ENCODE data around the gene GUCA2B. TPM values are rescaled to one million over a fixed set of nuclear protein-coding genes. Genes with fewer than 3 reads are reported as not detected.

Gene GUCA2B
- total and polyA plus RNA-seq, 12 donors: not detected

GRCh38 chr1:42114229-42114628 is 39.0 kb upstream of the GUCA2B start:
- TF ChIP-seq POLR2A (IDR thresholded peaks at IDR 0.05): no peak
- TF ChIP-seq, protein P1, sequence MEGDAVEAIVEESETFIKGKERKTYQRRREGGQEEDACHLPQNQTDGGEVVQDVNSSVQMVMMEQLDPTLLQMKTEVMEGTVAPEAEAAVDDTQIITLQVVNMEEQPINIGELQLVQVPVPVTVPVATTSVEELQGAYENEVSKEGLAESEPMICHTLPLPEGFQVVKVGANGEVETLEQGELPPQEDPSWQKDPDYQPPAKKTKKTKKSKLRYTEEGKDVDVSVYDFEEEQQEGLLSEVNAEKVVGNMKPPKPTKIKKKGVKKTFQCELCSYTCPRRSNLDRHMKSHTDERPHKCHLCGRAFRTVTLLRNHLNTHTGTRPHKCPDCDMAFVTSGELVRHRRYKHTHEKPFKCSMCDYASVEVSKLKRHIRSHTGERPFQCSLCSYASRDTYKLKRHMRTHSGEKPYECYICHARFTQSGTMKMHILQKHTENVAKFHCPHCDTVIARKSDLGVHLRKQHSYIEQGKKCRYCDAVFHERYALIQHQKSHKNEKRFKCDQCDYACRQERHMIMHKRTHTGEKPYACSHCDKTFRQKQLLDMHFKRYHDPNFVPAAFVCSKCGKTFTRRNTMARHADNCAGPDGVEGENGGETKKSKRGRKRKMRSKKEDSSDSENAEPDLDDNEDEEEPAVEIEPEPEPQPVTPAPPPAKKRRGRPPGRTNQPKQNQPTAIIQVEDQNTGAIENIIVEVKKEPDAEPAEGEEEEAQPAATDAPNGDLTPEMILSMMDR (IDR thresholded peaks at IDR 0.05): no peak
- Histone ChIP-seq H3K36me3 (replicated peaks in 1 of 2) (no peaks in the 10 kb centered on the region), H3K9me3 (replicated peaks in 1 of 3) (no peaks in the 10 kb centered on the region), H3K4me1 (replicated peaks in 1 of 2) (no peaks in the 10 kb centered on the region), H3K4me3 (no peak overlapping the region), H3K27ac (no peak overlapping the region), H3K27me3 (no peaks in the 10 kb centered on the region)
- intact Hi-C loops (cut with DNase I): no loop called here
- 76 to 96% (median 87%) methylated on average over 5 of the region's 5 CpGs for WGBS, 4 donors
- DNase-seq: no peak

DNA sequence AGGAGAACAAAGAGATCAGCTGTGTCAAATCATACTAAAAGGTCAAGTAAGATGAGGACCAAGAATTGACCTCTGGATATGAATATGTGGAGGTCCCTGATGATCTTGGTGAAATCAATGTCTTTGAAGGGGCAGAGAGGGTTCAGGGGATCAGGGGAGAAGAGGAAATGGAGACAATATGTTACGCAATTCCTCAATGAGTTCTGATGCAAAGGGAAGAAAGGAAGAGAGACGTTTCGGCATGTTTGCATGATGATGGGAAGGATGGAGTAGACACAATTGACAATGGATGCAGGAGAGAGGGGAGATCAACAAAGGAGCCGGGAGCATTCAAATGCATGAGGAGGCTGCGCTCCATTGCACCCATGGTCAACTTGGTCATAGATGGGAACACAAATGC is 36.0 kb upstream of the GUCA2B start:
- WGBS, 4 donors: 76 to 89% (median 85%) methylated on average over 5 of the region's 5 CpGs
- no peaks in the 10 kb centered on the region for H3K9me3 ChIP-seq (replicated peaks in 1 of 3)
- TF ChIP-seq POLR2A (IDR thresholded peaks at IDR 0.05): no peak
- H3K4me3 ChIP-seq: no peak overlapping the region
- no peaks in the 10 kb centered on the region for H3K4me1 ChIP-seq (replicated peaks in 1 of 2)
- intact Hi-C loops (cut with DNase I): no loop called here
- no peak overlapping the region for H3K27ac ChIP-seq
- DNase-seq: no peak
- no peaks in the 10 kb centered on the region for H3K36me3 ChIP-seq (replicated peaks in 1 of 2)
- H3K27me3 ChIP-seq: no peaks in the 10 kb centered on the region

- no peak for DNase-seq
- WGBS, 4 donors: 71 to 91% (median 82%) methylated on average over 1 of the region's 1 CpG
- H3K27me3 ChIP-seq: no peaks in the 10 kb centered on the region
- intact Hi-C loops (cut with DNase I): no loop called here
- no peaks in the 10 kb centered on the region for H3K36me3 ChIP-seq (replicated peaks in 1 of 2)
- TF ChIP-seq, protein P1 (IDR thresholded peaks at IDR 0.05): no peak
- TF ChIP-seq POLR2A (IDR thresholded peaks at IDR 0.05): no peak
- no peak overlapping the region for H3K4me3 ChIP-seq
- no peak overlapping the region for H3K27ac ChIP-seq
- H3K9me3 ChIP-seq (replicated peaks in 1 of 3): peaks cover 0 to 2% (median 0%) of the 10 kb centered on the region in 3 donors
- H3K4me1 ChIP-seq (replicated peaks in 1 of 2): no peaks in the 10 kb centered on the region
These were observed 35.1 kb upstream of the GUCA2B start for GRCh38 chr1:42118125-42118524.

DNA sequence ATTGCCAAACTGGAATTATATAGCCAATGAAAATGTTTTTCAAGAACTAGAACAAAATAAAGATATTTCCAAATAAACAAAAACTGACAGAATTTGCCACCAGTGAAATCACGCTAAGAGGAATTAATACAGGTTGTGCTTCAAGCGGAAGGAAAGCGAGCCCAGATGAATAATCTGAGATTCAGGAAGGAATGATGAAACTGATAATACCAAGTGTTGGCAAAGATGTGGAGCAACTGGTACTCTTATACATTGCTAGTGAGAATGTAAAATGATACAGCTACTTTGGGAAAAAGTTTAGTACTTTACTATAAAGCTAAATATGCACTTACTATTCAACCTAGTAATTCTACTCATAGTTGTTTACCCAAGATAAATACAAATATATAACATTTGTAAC is 30.8 kb upstream of the GUCA2B start:
- TF ChIP-seq, protein P1 (IDR thresholded peaks at IDR 0.05): no peak
- no peak for TF ChIP-seq POLR2A (IDR thresholded peaks at IDR 0.05)
- no peaks in the 10 kb centered on the region for H3K4me1 ChIP-seq (replicated peaks in 1 of 2)
- intact Hi-C loops (cut with DNase I): no loop called here
- H3K27me3 ChIP-seq: no peaks in the 10 kb centered on the region
- no peak overlapping the region for H3K4me3 ChIP-seq
- 91 to 98% (median 95%) methylated on average over 3 of the region's 3 CpGs for WGBS, 4 donors
- H3K36me3 ChIP-seq (replicated peaks in 1 of 2): no peaks in the 10 kb centered on the region
- no peak for DNase-seq
- no peak overlapping the region for H3K27ac ChIP-seq
- peaks cover 0 to 2% (median 0%) of the 10 kb centered on the region in 3 donors for H3K9me3 ChIP-seq (replicated peaks in 1 of 3)

DNA sequence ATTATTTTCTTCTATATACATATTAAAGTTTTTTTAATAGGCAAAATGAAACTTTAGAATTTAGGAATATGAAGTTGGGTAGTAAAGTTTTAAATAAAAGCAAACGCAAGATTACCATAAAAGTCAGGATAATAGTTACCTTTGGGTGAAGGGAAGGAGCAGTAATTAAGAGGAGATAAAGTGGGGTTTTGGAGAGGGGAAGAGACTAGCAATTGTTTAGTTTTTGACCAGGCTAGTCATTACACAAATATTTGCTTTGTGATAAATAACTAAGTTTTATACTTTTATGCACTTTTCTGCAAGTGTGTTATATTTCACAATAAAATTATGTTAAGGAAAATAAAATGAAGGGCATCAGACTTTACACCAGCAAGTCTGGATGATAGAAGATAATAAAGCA is 27.7 kb upstream of the GUCA2B start:
- intact Hi-C loops (cut with DNase I): no loop called here
- no peak for DNase-seq
- Histone ChIP-seq H3K27me3 (no peaks in the 10 kb centered on the region), H3K4me1 (replicated peaks in 1 of 2) (no peaks in the 10 kb centered on the region), H3K9me3 (replicated peaks in 1 of 3) (peaks cover 0 to 2% (median 0%) of the 10 kb centered on the region in 3 donors), H3K36me3 (replicated peaks in 1 of 2) (no peaks in the 10 kb centered on the region), H3K4me3 (no peak overlapping the region), H3K27ac (no peak overlapping the region)
- 56 to 91% (median 84%) methylated on average over 1 of the region's 1 CpG for WGBS, 4 donors
- TF ChIP-seq, protein P1 (IDR thresholded peaks at IDR 0.05): no peak
- no peak for TF ChIP-seq POLR2A (IDR thresholded peaks at IDR 0.05)

Measured in adrenal gland (tissue), 12 donors.